GM19397 (cell line): Measurements from ENCODE around the gene PCSK6.
"Not testable (repeated sequence)": the region's sequence is repeated elsewhere in the genome, so short reads cannot be mapped to it uniquely, and the experiment has no call there.

Experiments used
- ATAC-seq: cut with Tn5 transposase; IDR thresholded peaks from one replicate; pipeline ENCODE4 v1.9.1; 2021; ENCODE audit warnings: mild to moderate bottlenecking, moderate library complexity; ENCODE audit not compliant: unreplicated experiment

The PCSK6 gene

GRCh38 chr15:101361418-101361817 lies 128.1 kb downstream of the PCSK6 start:
- no peak for ATAC-seq

GRCh38 chr15:101359365-101359947 lies 130.1 kb downstream of the PCSK6 start:
- ATAC-seq, result no peak

- no peak for ATAC-seq
Measured at GRCh38 chr15:101358895-101359294, 130.6 kb downstream of the PCSK6 start.

GRCh38 chr15:101357885-101358284 lies 131.6 kb downstream of the PCSK6 start:
- no peak for ATAC-seq

GRCh38 chr15:101357333-101357732 lies 132.2 kb downstream of the PCSK6 start:
- no peak for ATAC-seq

GRCh38 chr15:101356512-101357172 lies 132.9 kb downstream of the PCSK6 start:
- ATAC-seq, result not testable (repeated sequence)

GRCh38 chr15:101355678-101356464 lies 133.6 kb downstream of the PCSK6 start:
- no peak for ATAC-seq

GRCh38 chr15:101354891-101355623 lies 134.4 kb downstream of the PCSK6 start:
- ATAC-seq, result no peak

GRCh38 chr15:101353240-101353639 lies 136.3 kb downstream of the PCSK6 start:
- no peak for ATAC-seq

- ATAC-seq, result no peak
Measured at GRCh38 chr15:101351736-101352135, 137.8 kb downstream of the PCSK6 start.

- ATAC-seq, result no peak
Measured at GRCh38 chr15:101349047-101349951, 140.2 kb downstream of the PCSK6 start.

GRCh38 chr15:101348643-101349042 lies 140.9 kb downstream of the PCSK6 start:
- no peak for ATAC-seq

- ATAC-seq, result no peak
Measured at GRCh38 chr15:101348015-101348414, 141.5 kb downstream of the PCSK6 start.

- no peak for ATAC-seq
Measured at GRCh38 chr15:101347454-101347853, 142.1 kb downstream of the PCSK6 start.

GRCh38 chr15:101346928-101347327 lies 142.6 kb downstream of the PCSK6 start:
- no peak for ATAC-seq

GRCh38 chr15:101342056-101342455 lies 147.5 kb downstream of the PCSK6 start:
- no peak for ATAC-seq

- no peak for ATAC-seq
Measured at GRCh38 chr15:101338502-101339057, 150.9 kb downstream of the PCSK6 start.

- no peak for ATAC-seq
Measured at GRCh38 chr15:101337976-101338375, 151.5 kb downstream of the PCSK6 start.

GRCh38 chr15:101333907-101334789 lies 155.4 kb downstream of the PCSK6 start:
- not testable (repeated sequence) for ATAC-seq
